ENCODE results near the gene RPS10.

RPS10 gene

GRCh38 chr6:34391473-34391785, 34.4 kb downstream of the RPS10 start:
- Histone ChIP-seq H2AFZ (ENCODE audit: low read depth, low read length) (peak overlapping the region; percentile 85), H4K20me1 (ENCODE audit: insufficient read depth, low read length) (peaks cover 19% of the 10 kb centered on the region)

GRCh38 chr6:34390531-34391472, 35.1 kb downstream of the RPS10 start:
- Histone ChIP-seq H3K9ac (ENCODE audit: low read depth, low read length) (peak overlapping the region; percentile 98), H3K4me2 (ENCODE audit: insufficient read depth, low read length) (peak overlapping the region; percentile 84), H3K79me2 (ENCODE audit: insufficient read depth, low read length) (peaks cover 72% of the 10 kb centered on the region), H3K9me3 (ENCODE audit: insufficient read depth, low read length, severe bottlenecking) (no peaks in the 10 kb centered on the region), H4K20me1 (ENCODE audit: insufficient read depth, low read length) (peaks cover 25% of the 10 kb centered on the region), H3K4me1 (ENCODE audit: insufficient read depth, low read length) (peaks cover 47% of the 10 kb centered on the region), H2AFZ (ENCODE audit: low read depth, low read length) (peak overlapping the region; percentile 85; the same call in 1 of the 2 replicates), H3K36me3 (ENCODE audit: insufficient read depth, low read length) (peaks cover 4% of the 10 kb centered on the region; the same call in 1 of the 2 replicates), H3K27me3 (ENCODE audit: insufficient read depth, low read length, poor library complexity) (no peaks in the 10 kb centered on the region), H3K4me3 (ENCODE audit: low read depth in 1 of 2, low read length in 2 of 2) (peak overlapping the region; percentile 69 to 89), H3K27ac (ENCODE audit: low read length) (peak overlapping the region; percentile 82)
- ATAC-seq (ENCODE audit: insufficient read depth, low read depth) = no peak
- no peak for DNase-seq
- TF ChIP-seq EZH2 (IDR thresholded peaks at IDR 0.05; ENCODE audit: borderline replicate concordance, low read depth, low read length, severe bottlenecking) (no peak), CTCF (IDR thresholded peaks at IDR 0.05; ENCODE audit: borderline replicate concordance, extremely low read depth, low read length, poor library complexity, severe bottlenecking) (no peak)

More at GRCh38 chr6:34391473-34391785, 34.4 kb downstream of the RPS10 start:
- Histone ChIP-seq H3K27ac (ENCODE audit: low read length) (peak overlapping the region; percentile 82), H3K79me2 (ENCODE audit: insufficient read depth, low read length) (peaks cover 66% of the 10 kb centered on the region), H3K9me3 (ENCODE audit: insufficient read depth, low read length, severe bottlenecking) (peaks cover 2% of the 10 kb centered on the region), H3K4me1 (ENCODE audit: insufficient read depth, low read length) (peaks cover 43% of the 10 kb centered on the region), H3K4me3 (ENCODE audit: low read depth in 1 of 2, low read length in 2 of 2) (peak overlapping the region; percentile 69 to 89), H3K4me2 (ENCODE audit: insufficient read depth, low read length) (peak overlapping the region; percentile 84), H3K36me3 (ENCODE audit: insufficient read depth, low read length) (peaks cover 4% of the 10 kb centered on the region; the same call in 1 of the 2 replicates), H3K9ac (ENCODE audit: low read depth, low read length) (peak overlapping the region; percentile 98), H3K27me3 (ENCODE audit: insufficient read depth, low read length, poor library complexity) (no peaks in the 10 kb centered on the region)
- no peak for ATAC-seq (ENCODE audit: insufficient read depth, low read depth)
- TF ChIP-seq EZH2 (IDR thresholded peaks at IDR 0.05; ENCODE audit: borderline replicate concordance, low read depth, low read length, severe bottlenecking) = no peak
- no peak for TF ChIP-seq CTCF (IDR thresholded peaks at IDR 0.05; ENCODE audit: borderline replicate concordance, extremely low read depth, low read length, poor library complexity, severe bottlenecking)
- no peak for DNase-seq

GRCh38 chr6:34389034-34389433, 36.8 kb downstream of the RPS10 start:
- ATAC-seq (ENCODE audit: insufficient read depth, low read depth) = no peak
- H2AFZ ChIP-seq (ENCODE audit: low read depth, low read length) = no peak overlapping the region
- H3K9ac ChIP-seq (ENCODE audit: low read depth, low read length) = no peak overlapping the region
- H3K4me2 ChIP-seq (ENCODE audit: insufficient read depth, low read length) = peak overlapping the region; percentile 45; the same call in 1 of the 2 replicates
- peaks cover 37% of the 10 kb centered on the region for H4K20me1 ChIP-seq (ENCODE audit: insufficient read depth, low read length)
- no peak overlapping the region for H3K27ac ChIP-seq (ENCODE audit: low read length)
- H3K4me1 ChIP-seq (ENCODE audit: insufficient read depth, low read length) = peaks cover 46% of the 10 kb centered on the region
- TF ChIP-seq CTCF (IDR thresholded peaks at IDR 0.05; ENCODE audit: borderline replicate concordance, extremely low read depth, low read length, poor library complexity, severe bottlenecking) (no peak), EZH2 (IDR thresholded peaks at IDR 0.05; ENCODE audit: borderline replicate concordance, low read depth, low read length, severe bottlenecking) (no peak)
- peaks cover 90% of the 10 kb centered on the region for H3K79me2 ChIP-seq (ENCODE audit: insufficient read depth, low read length)
- no peak overlapping the region for H3K4me3 ChIP-seq (ENCODE audit: low read depth in 1 of 2, low read length in 2 of 2)
- no peaks in the 10 kb centered on the region for H3K9me3 ChIP-seq (ENCODE audit: insufficient read depth, low read length, severe bottlenecking)
- DNase-seq = no peak
- H3K27me3 ChIP-seq (ENCODE audit: insufficient read depth, low read length, poor library complexity) = no peaks in the 10 kb centered on the region
- H3K36me3 ChIP-seq (ENCODE audit: insufficient read depth, low read length) = peaks cover 4% of the 10 kb centered on the region; the same call in 1 of the 2 replicates
